Stimulated activated CD4-positive, alpha-beta T cell treated with anti-CD3 and anti-CD28 coated beads, Interleukin-2, amount 100 ng/mL, for 4 hours (primary cell): ENCODE measurements around the gene HELZ.
"Not testable (repeated sequence)": the region's sequence is repeated elsewhere in the genome, so short reads cannot be mapped to it uniquely, and the experiment has no call there.

ENCODE experiments used
- DNase-seq: peaks from one replicate; pipeline ENCODE4 v3.0.0-alpha.2; 2020; ENCODE audit warnings: low read depth

HELZ gene

DNA sequence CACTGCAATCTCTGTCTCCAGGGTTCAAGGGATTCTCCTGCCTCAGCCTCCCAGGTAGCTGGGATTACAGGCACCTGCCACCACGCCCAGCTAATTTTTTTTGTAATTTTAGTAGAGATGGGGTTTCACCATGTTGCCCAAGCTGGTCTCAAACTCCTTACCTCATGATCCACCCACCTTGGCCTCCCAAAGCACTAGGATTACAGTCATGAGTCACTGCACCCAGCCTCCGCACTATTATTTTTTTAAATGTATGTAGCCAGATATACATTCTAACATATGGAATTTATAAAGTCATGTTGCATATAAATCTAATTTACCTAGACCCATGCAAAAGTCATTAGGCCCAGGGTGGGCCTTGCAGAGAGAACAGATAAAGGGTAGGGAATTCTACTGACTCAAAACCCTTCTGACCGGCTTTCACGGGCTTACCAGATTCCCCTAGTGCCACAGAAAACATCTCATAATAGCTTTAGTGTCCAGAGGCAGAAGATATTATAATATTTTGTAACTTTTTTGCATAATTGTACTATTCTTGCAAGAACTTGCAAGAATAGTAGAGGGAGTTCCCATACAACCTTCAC, 20.5 kb upstream of the HELZ start:
- no peak for DNase-seq

DNA sequence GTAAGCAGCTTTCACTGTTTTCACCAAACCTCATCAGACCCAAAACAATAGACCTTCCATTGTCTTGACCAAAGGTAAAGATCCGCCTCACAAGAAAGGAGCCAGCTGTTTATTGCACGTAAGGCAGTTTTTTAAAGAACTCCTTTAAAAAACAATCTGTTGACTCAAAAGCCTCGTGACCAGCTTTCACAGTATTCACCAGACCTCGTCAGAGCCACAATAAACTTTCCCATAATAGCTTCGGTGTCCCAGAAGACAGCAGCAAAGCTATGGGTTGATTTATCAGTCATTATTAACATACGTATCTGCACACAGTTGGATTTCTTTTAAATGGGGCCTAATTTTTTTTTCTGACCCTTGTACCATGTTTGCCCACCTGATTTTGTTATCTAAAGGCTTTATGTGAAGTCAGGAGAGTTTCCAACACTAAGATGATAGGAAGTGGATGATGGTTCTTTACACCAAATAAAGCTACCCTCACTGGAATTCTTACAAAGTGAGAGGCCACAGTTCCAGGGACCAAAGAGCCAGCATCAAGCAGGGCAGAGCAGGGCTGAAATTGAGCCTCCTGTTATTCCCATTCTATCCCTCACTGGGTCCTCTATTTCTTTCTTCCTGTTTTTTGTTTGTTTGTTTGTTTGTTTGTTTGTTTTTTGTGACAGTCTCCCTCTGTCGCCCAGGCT, 17.6 kb upstream of the HELZ start:
- DNase-seq, result no peak

DNA sequence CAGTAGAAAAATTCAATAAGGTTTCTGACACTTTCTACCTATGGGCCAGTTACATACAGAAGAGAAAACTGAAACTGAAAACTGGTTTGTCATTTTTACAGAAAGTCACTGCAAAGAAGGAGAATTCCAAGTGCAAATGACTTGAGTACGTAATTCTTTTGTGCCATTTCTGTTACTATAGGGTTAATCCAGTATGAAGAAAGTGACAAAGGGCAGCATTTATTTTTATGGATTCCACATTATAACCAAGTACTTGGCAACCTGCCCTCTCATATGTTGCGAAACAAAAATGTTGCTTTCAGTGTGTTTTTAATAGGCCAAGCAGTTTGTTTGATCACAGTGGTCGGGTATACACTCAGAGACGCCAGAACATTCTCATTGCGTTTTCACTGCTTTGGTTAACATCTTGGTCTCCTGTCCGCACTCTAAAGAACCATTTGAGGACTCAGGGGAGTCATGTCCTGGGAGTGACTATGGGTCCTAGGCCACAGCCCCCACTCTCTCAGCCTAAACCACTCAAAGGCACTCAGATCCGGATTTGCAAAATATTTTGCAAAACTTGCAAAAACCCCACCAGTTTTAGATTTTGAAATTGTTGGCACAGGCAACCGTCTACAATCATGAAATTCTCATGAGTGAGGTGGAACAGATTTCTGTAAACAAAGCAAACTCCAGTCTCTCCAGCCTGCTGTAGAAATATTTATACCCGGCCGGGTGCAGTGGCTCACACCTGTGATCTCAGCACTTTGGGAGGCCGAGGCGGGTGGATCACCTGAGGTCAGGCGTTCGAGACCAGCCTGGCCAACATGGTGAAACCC, 15.4 kb upstream of the HELZ start:
- no peak for DNase-seq

DNA sequence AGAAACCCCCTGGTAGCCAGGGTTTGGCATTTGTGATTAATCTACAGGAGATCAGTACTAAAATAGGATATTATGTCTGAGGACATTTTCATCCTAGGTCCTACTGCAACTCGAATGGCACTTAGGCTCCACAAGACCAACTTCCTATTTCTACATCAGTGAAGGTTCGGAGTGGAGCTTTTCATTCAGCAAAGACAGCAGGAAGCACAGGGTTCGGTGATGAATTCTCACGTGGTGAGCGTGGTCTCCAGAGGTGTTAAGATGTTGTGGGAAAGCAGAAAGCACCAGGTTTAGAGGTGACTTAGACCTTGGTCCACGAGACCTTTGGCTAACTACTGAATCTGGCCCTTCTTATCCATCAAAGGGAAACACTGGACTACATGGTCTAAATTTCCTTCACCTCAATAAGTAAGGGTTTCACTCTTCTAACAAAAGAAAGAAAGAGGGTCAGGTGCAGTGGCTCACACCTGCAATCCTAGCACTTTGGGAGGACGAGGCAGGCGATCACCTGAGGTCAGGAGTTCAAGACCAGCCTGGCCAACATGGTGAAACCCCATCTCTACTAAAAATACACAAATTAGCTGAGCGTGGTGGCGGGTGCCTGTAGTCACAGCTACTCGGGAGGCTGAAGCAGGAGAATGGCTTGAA, 13.9 kb upstream of the HELZ start:
- no peak for DNase-seq

DNA sequence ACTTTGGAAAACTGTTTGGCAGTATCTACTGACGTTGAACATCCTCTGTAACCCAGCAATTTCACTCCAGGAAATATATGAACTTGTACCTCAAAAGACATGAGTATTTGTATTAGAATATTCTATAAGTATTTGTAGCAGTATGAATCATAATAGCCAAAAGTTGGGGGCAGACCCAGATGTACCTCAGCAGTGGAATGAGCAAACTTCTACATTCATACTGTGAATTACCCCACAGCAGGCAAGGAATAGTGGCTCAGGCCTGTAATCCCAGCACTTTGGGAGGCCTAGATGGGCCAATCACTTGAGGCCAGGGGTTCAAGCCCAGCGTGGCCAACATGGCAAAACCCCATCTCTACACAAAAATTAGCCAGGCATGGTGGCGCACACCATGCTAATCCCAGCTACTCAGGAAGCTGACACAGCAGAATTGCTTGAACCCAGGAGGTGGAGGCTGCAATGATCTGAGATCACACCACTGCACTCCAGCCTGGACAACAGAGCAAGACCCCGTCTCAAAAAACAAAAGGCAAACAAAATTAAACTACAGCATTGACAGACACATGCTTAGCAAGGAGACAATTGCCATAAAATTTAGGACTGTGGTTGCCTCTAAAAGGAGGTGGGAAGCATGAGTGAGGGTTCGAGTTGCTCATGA, 11.2 kb upstream of the HELZ start:
- DNase-seq, result no peak

DNA sequence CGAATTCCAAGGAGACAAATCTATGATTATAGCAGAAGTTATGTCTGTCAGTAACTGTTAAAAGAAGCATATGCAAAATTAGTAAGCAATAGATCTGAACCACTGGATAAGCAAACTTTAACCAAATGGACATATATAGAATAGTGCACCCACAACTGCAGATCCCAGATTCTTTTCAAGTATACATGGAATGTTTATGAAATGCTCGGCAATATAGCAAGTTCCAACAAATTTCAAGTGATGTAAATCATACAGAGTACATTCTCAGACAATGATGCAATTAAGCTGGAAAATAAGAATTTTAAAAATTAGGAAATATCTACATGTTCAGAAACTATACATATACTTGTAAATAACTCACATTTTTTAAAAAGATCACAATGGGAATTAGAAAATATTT, 8.4 kb upstream of the HELZ start:
- DNase-seq, result no peak

DNA sequence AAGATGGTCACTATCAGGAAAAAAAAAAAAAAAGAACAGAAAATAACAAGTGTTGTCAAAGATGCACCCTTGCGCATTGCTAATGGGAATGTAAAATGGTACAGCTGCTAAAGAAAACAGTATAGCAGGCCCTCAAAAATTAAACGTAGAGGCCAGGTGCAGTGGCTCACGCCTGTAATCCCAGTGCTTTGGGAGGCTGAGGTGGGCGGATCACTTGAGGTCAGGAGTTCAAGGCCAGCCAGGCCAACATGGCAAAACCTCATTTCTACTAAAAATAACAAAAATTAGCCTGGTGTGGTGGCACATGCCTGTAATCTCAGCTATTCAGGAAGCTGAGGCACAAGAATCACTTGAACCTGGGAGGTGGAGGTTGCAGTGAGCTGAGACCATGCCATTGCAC, 6.6 kb upstream of the HELZ start:
- not testable (repeated sequence) for DNase-seq

DNA sequence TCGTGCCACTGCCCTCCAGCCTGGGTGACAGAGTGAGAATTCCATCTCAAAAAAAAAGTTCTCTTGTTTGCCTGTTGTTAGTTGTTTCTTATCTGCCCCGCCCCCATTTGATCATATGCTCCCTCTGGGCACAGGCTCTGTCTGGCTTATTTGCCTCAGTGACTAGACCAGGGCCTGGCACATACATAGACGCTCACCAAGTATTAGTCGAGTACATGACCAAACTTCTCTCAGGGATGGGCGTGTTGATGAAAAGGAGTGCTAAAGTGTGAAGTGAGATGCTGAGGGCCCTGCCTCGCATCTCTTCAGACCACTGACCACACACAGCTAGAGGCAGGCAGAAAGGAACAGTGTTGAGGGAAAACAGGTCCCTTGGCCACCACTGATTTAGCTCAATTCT, 3.3 kb upstream of the HELZ start:
- DNase-seq, result no peak

DNA sequence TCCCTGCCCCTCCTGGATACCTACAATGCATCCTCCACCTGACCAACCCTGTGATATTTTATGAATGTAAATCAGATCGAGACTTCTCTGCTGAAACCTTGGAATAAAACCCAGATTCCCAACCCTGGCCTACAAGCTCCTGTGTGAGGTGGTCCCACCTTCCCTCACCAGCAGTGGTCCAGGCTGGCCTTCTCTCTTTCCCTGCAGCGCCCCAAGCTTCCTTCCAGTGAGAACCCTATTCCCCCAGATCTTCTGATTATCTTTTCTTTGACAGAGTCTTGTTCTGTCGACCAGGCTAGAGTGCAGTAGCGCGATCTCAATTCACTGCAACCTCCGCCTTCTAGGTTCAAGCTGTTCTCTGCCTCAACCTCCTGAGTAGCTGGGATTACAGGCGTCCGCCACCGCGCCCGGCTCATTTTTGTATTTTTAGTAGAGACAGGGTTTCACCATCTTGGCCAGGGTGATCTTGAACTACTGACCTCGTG, 2.5 kb upstream of the HELZ start:
- no peak for DNase-seq

DNA sequence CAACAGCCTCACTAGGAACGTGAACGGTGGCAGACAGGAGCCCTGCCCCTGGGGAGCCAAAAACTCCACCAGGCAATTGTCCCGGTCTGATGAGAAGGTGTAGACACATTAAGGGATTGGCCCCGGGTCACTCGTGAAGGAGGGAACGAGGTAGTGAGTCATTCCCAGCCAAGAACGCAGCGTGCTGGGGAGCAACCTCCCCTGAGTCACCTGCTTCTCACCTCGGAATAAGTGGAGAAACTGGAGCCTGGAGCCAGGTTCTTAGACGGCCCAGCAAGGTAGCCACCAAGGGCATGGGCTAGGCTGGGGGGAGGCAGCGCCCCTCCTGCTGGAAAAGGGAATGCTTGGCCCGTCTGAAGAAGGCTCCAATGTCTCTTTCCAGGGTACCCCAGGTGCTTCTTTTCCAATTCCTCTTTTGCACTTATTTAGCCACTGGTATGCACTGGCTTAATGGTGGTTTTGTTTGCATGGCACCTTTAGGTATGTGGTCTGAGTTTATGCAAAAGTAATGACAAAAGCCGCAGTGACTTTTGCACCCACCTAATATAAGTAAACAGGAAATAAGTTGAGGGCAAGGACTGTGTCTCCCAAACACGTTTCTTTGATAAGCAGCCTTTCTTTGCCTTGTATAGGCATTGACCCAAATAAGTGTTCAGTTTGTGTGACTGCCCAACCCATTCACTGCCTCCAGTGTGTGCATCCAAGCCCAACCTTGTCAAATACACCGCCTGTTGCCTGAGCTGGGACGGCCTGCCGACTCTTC, 1.8 kb upstream of the HELZ start:
- DNase-seq, result no peak

DNA sequence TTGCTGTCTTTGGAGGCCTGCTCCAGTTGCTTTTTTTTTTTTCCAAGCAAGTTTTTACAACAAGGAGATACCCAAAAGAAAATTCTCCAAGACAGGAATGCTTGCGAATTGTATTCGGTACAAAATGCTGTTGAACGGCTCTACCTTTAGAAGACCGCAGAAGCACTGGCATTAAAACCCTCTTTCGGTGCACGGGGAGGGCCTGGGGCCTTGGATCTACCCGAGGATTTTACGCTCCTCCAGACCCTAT, 1.3 kb upstream of the HELZ start:
- no peak for DNase-seq

DNA sequence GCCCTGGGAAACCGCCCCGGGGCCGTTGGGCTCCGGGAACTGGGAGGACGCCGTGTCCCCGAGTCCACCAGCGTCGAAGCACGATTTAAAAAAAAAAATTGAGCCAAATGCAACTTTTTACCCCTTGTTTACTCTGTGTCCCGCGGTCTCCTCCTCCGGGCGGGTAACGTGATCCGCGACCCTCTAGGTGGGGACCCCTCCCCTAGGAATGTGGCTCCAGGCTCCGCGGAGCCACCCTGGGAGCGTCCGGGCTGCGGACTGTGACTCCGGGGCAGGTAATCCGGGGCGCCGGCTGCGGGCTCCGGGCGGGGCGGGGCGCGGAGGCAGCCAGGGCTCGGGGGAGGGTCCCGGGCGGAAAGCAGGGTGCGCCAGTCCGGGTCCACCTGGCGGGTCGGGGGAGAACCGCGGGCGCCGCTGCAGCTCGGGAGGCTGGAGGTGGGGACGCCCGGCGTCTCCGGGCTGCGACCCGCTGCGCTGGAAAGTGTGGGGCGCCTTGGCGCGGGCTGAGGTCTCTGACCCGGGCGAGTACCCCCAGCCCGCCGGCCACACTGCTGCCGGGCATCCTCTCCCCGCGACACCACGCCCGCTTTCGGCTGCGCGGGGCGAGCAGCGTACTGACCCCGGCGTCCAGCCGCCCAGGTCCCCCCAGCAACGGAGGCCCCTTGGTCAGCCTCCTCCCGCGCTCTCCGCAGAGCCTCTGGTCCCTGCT, 852 bp upstream of the HELZ start:
- DNase-seq, result peak; percentile 19

DNA sequence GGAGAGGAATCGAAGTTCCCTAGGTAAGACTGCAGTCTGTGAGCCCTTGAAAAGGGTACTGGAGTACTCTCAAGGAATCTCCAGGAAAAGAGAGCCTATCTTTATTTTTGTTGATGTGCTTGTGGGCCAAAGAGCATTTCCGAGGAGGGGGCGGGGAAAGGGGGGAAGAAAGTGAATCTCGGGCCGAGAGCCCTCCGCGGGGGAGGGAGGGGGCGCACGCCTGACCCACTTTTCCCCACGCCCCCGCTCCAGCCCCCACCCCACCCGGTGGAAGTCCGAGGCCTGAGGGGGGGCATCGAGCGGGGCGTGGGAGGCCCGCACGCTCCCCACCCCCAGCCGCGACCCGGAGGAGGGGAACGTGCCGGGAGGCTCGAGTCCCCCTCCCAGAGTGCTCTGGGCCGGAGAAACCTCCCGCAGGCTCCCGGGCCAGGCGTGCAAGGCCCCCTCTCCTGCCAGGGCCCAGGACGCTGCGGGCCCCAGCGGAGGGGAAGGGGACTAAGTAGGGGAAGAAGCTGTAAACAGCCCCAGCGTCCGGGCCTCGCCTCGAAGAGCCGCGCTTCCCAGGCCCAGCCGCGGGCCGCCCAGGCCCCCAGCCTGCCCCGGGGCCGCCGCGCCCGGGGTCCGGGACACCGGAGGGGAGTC, 444 bp downstream of the HELZ start:
- DNase-seq, result no peak

DNA sequence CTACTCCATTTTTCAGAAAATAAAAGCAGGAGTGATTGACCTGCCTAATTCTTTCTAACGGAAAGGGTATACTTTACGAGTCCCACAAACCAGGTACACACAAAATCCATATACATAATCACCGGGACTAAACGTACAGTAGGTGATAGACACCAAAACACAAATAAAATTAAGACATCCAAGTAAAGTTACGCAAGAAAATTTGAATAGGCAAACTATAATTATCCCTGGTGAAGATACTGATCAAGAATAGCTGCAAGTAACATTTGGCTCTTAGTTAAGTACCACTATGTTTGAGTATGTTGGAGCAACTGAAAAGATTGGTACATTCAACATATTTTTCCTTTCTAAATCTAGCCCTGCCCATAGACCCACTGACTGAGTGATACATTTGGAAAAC, 1.7 kb downstream of the HELZ start:
- no peak for DNase-seq

DNA sequence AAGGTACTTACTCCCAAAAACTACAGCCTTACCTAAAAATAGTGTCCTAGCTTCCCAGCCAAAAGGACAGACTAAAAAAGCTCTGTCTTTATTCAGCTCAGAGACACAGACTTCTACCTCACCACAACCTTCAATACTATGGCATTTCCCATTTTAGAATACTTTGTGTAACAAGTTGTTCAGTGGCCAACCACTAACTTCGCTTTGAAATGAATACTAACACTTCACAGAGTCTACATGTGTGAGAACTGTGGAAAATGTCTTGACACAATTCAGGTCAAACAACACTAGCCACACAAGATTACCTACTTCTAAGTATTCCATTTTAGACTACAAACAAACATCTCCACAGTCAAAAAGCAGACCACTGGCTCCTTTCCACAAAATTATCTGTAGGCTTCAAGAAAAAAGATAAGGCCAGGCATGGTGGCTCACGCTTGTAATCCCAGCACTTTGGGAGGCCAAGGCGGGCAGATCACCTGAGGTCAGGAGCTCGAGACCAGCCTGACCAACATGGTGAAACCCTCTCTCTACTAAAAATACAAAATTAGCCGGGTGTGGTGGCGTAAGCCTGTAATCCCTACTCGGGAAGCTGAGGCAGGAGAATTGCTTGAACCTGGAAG, 3.2 kb downstream of the HELZ start:
- DNase-seq, result no peak

DNA sequence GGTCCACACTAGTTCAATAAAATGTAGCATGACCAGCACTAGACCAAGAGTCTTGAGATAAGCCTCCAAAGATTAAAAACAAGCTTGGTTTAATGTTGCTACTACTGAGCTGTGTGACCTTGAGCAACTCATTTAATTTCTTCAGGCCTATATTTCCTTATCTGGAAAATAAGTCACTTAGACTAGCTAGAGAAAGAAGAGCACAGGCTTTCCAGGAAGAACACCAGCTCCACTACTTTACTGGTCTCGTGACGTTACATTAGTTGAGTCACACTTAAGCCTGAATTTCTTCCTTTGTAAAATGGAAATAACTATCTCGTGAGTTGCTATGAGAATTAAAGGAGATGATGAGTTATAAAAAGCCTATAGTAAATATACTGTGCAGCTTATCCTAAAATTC, 5.4 kb downstream of the HELZ start:
- no peak for DNase-seq

DNA sequence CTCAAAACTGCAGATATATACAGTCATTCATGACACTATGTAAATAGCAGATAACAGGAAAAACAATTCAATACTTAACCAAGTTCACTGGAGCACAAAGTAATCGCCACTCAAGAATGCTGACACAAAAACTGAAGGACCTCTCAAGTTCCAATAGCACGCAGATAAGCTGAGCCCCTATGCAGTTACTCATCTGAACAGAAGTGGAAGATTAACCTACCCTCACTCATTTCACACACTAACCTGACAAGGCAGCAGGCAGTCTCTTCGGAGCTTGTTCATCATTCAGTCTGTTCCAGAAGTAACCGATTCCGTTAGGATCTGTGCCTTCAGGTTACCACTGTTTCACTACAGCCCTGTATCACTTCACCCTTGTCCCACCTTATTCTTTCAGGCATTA, 6.0 kb downstream of the HELZ start:
- no peak for DNase-seq

DNA sequence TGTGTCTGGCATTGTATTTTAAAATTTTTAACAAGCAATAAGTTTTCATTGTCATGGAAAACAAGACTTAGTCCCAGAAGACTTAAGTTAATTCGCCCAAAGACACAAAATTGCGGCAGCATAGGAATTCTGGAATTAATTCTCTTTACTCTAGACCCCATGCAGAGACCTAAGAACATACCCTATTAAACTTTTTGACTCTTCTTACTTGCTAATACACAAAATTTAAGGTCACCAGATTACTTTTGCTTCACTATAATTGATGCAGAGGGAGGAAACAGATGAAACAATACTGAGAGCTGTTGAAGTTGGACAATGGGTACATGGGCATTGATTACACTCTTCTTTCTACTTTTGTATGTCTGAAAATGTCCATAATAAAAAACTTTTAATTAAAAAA, 12.6 kb downstream of the HELZ start:
- no peak for DNase-seq

DNA sequence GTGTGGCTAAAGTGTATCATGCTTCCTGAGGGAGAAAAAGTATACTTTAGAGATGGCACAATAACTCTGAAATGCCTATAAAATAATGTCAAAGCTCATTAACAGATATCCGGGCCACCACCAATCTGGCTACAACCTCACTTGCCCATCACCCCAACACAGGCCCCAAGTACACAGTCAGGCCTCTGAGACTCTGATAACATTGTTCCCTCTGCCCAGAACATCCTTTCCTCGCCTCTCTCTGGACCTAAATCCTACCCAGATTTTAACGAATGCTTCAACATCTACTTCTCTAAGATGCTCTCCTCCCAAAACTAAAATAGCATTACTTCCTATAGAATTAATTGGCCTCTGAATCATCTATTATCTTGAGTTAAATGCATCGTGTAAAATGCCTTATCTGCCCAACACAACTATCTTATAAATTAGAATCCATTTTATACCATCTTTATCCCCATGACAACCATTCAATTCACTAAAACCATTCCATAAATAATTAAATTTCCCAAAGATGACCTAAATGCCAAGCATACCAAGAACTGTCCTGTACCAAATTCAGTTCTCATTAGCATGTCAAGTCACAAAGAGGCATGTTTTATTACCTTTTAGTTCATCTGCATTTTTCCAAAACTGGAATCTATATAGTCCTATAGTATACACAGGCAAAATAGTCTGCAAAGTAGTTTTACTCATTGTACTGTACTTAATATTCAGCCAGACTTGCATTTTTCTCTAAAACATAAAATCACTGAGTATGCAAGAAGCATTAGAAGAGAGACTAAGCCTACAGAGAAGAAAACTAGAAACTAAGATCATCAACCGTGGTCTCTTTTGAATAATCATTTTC, 15.7 kb downstream of the HELZ start:
- DNase-seq, result no peak
